Measurements from ENCODE around the gene CDC25B.

The CDC25B gene

DNA sequence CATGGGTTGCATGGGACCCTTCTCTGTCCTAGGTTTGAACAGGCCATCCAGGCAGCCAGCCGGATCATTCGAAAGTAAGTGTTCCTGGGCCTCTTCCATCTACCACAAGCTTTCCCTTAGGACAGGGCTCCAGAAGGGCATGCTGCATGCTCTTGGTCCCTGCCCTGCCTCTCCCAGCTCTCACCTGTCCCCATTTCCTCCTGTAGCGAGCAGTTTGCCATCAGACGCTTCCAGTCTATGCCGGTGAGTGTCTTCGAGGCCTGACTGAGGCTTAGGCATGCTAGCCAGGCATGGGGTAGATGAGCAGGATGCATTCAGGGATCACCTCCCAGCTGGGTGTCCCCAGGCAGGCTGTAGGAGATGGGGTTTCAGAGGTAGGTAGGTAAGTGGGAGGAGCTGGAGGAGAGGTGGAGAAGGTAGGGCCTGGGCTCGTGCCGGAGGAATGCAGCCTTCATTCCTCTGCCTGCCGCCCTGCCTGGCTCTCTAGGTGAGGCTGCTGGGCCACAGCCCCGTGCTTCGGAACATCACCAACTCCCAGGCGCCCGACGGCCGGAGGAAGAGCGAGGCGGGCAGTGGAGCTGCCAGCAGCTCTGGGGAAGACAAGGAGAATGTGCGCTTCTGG, 4.3 kb downstream of the CDC25B start:
- POLR2A ChIA-PET = interaction anchor here (0.6 to 2.0 kb wide), 5 partner anchors 10 to 26 kb away, joined by 3 to 7 read pairs (median 4); no protein-coding TSS in a partner anchor
- H3K27ac ChIP-seq (ENCODE audit: extremely low read depth, low read depth, low read length) = no peak overlapping the region

DNA sequence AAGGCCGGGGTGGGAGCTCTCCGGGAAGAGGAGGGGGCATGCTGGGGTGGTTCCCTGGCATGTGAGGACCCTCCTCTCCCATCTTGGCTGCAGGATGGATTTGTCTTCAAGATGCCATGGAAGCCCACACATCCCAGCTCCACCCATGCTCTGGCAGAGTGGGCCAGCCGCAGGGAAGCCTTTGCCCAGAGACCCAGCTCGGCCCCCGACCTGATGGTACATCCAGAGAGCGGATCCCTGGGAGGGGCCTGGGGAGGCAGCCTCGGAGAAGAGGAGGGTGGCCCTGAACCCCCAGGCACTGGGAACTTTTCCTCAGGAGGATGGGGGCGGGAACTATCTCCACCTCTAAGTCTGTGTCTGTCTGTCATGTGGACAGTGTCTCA, 4.8 kb downstream of the CDC25B start:
- CTCF ChIA-PET = interaction anchor here (1.1 to 1.6 kb wide), 2 partner anchors 19 to 52 kb away, joined by 4 to 10 read pairs; partner anchors contain the start of gene AP5S1
- TF ChIP-seq YY1 (tag by site-specific recombination; IDR thresholded peaks at IDR 0.05) (no peak), ZNF341 (tag by site-specific recombination; IDR thresholded peaks at IDR 0.05; ENCODE audit: low read depth) (no peak), ZBTB1 (tag by site-specific recombination; IDR thresholded peaks at IDR 0.05) (no peak), GLI2 (tag by site-specific recombination; IDR thresholded peaks at IDR 0.05; ENCODE audit: borderline replicate concordance, low read depth) (no peak), ZIC2 (tag by site-specific recombination; IDR thresholded peaks at IDR 0.05) (no peak), ZBTB48 (tag by site-specific recombination; IDR thresholded peaks at IDR 0.05) (no peak), ZNF324 (tag by site-specific recombination; IDR thresholded peaks at IDR 0.05) (no peak), ZNF558 (tag by site-specific recombination; IDR thresholded peaks at IDR 0.05) (no peak), ZNF776 (tag by site-specific recombination; IDR thresholded peaks at IDR 0.05; ENCODE audit: borderline replicate concordance) (no peak), ZNF654 (tag by site-specific recombination; IDR thresholded peaks at IDR 0.05; ENCODE audit: low read depth) (no peak), TRIM28 (IDR thresholded peaks at IDR 0.05; ENCODE audit: borderline replicate concordance, low read length) (no peak)
- H3K4me3 ChIP-seq (ENCODE audit: low read depth, low read length) = no peak overlapping the region
- POLR2A ChIA-PET = interaction anchor here (1.1 to 2.0 kb wide), 3 partner anchors 13 to 25 kb away, joined by 3 to 7 read pairs (median 6); no protein-coding TSS in a partner anchor
- H3K9me3 ChIP-seq (ENCODE audit: control insufficient read depth, insufficient read depth, low read depth, low read length) = no peaks in the 10 kb centered on the region
- H3K27ac ChIP-seq (ENCODE audit: extremely low read depth, low read depth, low read length) = no peak overlapping the region
- peaks cover 23 to 85% of the 10 kb centered on the region in 2 experiments for H3K36me3 ChIP-seq (ENCODE audit: control insufficient read depth in 2 of 2, insufficient read depth in 1 of 2, low read length in 2 of 2)
- H3K4me1 ChIP-seq (ENCODE audit: control insufficient read depth, insufficient read depth, low read length) = peaks cover 12% of the 10 kb centered on the region

More for the DNA sequence above, 4.3 kb downstream of the CDC25B start:
- H3K4me3 ChIP-seq (ENCODE audit: low read depth, low read length) = no peak overlapping the region
- TF ChIP-seq, protein P1, sequence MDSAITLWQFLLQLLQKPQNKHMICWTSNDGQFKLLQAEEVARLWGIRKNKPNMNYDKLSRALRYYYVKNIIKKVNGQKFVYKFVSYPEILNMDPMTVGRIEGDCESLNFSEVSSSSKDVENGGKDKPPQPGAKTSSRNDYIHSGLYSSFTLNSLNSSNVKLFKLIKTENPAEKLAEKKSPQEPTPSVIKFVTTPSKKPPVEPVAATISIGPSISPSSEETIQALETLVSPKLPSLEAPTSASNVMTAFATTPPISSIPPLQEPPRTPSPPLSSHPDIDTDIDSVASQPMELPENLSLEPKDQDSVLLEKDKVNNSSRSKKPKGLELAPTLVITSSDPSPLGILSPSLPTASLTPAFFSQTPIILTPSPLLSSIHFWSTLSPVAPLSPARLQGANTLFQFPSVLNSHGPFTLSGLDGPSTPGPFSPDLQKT (IDR thresholded peaks at IDR 0.05; ENCODE audit: borderline replicate concordance, low read depth, low read length) = no peak
- TF ChIP-seq SP7 (tag by site-specific recombination; IDR thresholded peaks at IDR 0.05) (no peak), ZNF23 (tag by site-specific recombination; IDR thresholded peaks at IDR 0.05; ENCODE audit: borderline replicate concordance) (no peak), KLF8 (tag by site-specific recombination; IDR thresholded peaks at IDR 0.05) (no peak), GLIS2 (tag by site-specific recombination; IDR thresholded peaks at IDR 0.05) (no peak), ZNF132 (tag by site-specific recombination; IDR thresholded peaks at IDR 0.05; ENCODE audit: borderline replicate concordance) (no peak), ZNF707 (tag by site-specific recombination; IDR thresholded peaks at IDR 0.05) (no peak), YY2 (tag by site-specific recombination; IDR thresholded peaks at IDR 0.05) (no peak), IKZF3 (tag by site-specific recombination; IDR thresholded peaks at IDR 0.05) (no peak), ZNF292 (tag by site-specific recombination; IDR thresholded peaks at IDR 0.05; ENCODE audit: borderline replicate concordance, low read depth) (no peak), ZNF514 (tag by site-specific recombination; IDR thresholded peaks at IDR 0.05) (no peak), ZNF2 (tag by site-specific recombination; IDR thresholded peaks at IDR 0.05) (no peak), KLF16 (tag by site-specific recombination; IDR thresholded peaks at IDR 0.05) (no peak), GLI2 (tag by site-specific recombination; IDR thresholded peaks at IDR 0.05; ENCODE audit: borderline replicate concordance, low read depth) (no peak)
- TF ChIP-seq, protein P2, sequence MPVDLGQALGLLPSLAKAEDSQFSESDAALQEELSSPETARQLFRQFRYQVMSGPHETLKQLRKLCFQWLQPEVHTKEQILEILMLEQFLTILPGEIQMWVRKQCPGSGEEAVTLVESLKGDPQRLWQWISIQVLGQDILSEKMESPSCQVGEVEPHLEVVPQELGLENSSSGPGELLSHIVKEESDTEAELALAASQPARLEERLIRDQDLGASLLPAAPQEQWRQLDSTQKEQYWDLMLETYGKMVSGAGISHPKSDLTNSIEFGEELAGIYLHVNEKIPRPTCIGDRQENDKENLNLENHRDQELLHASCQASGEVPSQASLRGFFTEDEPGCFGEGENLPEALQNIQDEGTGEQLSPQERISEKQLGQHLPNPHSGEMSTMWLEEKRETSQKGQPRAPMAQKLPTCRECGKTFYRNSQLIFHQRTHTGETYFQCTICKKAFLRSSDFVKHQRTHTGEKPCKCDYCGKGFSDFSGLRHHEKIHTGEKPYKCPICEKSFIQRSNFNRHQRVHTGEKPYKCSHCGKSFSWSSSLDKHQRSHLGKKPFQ (tag by site-specific recombination; IDR thresholded peaks at IDR 0.05) = no peak
- CTCF ChIA-PET = interaction anchor here (1.1 to 1.6 kb wide), 3 partner anchors 13 to 52 kb away, joined by 3 to 10 read pairs (median 4); partner anchors contain the start of gene AP5S1
- peaks cover 12% of the 10 kb centered on the region for H3K4me1 ChIP-seq (ENCODE audit: control insufficient read depth, insufficient read depth, low read length)
- peaks cover 23 to 80% of the 10 kb centered on the region in 2 experiments for H3K36me3 ChIP-seq (ENCODE audit: control insufficient read depth in 2 of 2, insufficient read depth in 1 of 2, low read length in 2 of 2)
- H3K9me3 ChIP-seq (ENCODE audit: control insufficient read depth, insufficient read depth, low read depth, low read length) = no peaks in the 10 kb centered on the region

All from HEK293 (cell line).